VCaP (cell line): ENCODE measurements around the gene MXD1.

Source experiments
- H3K27ac ChIP-seq: fragments of 450-650 bp; 2 replicates; pipeline ENCODE4 v1.5.1; 2017
- CTCF ChIP-seq: fragments of 450-650 bp; conservative IDR thresholded peaks from 2 replicates; pipeline ENCODE4 v1.5.1; 2017; ENCODE audit warnings: mild to moderate bottlenecking, moderate library complexity

Gene MXD1

GRCh38 chr2:69923116-69923515, 8.2 kb downstream of the MXD1 start:
- no peak for TF ChIP-seq CTCF
- no peak overlapping the region for H3K27ac ChIP-seq

GRCh38 chr2:69926849-69927515, 12.1 kb downstream of the MXD1 start:
- H3K27ac ChIP-seq: no peak overlapping the region
- no peak for TF ChIP-seq CTCF

GRCh38 chr2:69931832-69932595, 17.1 kb downstream of the MXD1 start:
- no peak for TF ChIP-seq CTCF
- no peak overlapping the region for H3K27ac ChIP-seq

- H3K27ac ChIP-seq: no peak overlapping the region
- TF ChIP-seq CTCF: no peak
These were observed 17.6 kb downstream of the MXD1 start for GRCh38 chr2:69932596-69932922.

- no peak for TF ChIP-seq CTCF
- no peak overlapping the region for H3K27ac ChIP-seq
These were observed 18.4 kb downstream of the MXD1 start for GRCh38 chr2:69933254-69933828.

GRCh38 chr2:69933839-69934613, 19.1 kb downstream of the MXD1 start:
- H3K27ac ChIP-seq: no peak overlapping the region
- no peak for TF ChIP-seq CTCF

- no peak for TF ChIP-seq CTCF
- H3K27ac ChIP-seq: no peak overlapping the region
These were observed 19.7 kb downstream of the MXD1 start for GRCh38 chr2:69934614-69934908.
